ENCODE results near the gene ANKRD27. TPM values are rescaled to one million over a fixed set of nuclear protein-coding genes. Genes with fewer than 3 reads are reported as not detected.

ANKRD27 gene
- total RNA-seq, 4 donors from 2014 or later, result 24.1 to 46.0 (median 28.6) TPM

GRCh38 chr19:32671883-32672593 lies 2.9 kb downstream of the ANKRD27 start:
- no peak for DNase-seq (ENCODE audit: low spot score in 2 of 2)
- TF ChIP-seq POLR2A (IDR thresholded peaks at IDR 0.05) (no peak), CTCF (IDR thresholded peaks at IDR 0.05) (no peak)
- no peak overlapping the region for H3K4me3 ChIP-seq (ENCODE audit: low read depth, poor library complexity, severe bottlenecking)
- intact Hi-C loops (cut with DNase I; ENCODE audit: low total_unique reads), result no loop called here
- 66 to 80% methylated on average over 14 of the region's 14 CpGs for WGBS, 2 donors

- WGBS, 2 donors, result 86 to 93% methylated on average over 3 of the region's 3 CpGs
- TF ChIP-seq POLR2A (IDR thresholded peaks at IDR 0.05) (no peak), CTCF (IDR thresholded peaks at IDR 0.05) (no peak)
- intact Hi-C loops (cut with DNase I; ENCODE audit: low total_unique reads), result no loop called here
- no peak overlapping the region for H3K4me3 ChIP-seq (ENCODE audit: low read depth, poor library complexity, severe bottlenecking)
- DNase-seq (ENCODE audit: low spot score in 2 of 2), result no peak
These were observed 5.7 kb downstream of the ANKRD27 start for GRCh38 chr19:32669310-32669709.

- no peak for DNase-seq (ENCODE audit: low spot score in 2 of 2)
- 94 to 96% methylated on average over 6 of the region's 6 CpGs for WGBS, 2 donors
- no peak overlapping the region for H3K4me3 ChIP-seq (ENCODE audit: low read depth, poor library complexity, severe bottlenecking)
- no peak for TF ChIP-seq POLR2A (IDR thresholded peaks at IDR 0.05)
- no peak for TF ChIP-seq CTCF (IDR thresholded peaks at IDR 0.05)
- intact Hi-C loops (cut with DNase I; ENCODE audit: low total_unique reads), result no loop called here
These were observed 8.9 kb downstream of the ANKRD27 start for GRCh38 chr19:32666084-32666483.

GRCh38 chr19:32662186-32662585 lies 12.8 kb downstream of the ANKRD27 start:
- intact Hi-C loops (cut with DNase I; ENCODE audit: low total_unique reads), result no loop called here

GRCh38 chr19:32661318-32661717 lies 13.7 kb downstream of the ANKRD27 start:
- intact Hi-C loops (cut with DNase I; ENCODE audit: low total_unique reads), result no loop called here
- H3K4me3 ChIP-seq (ENCODE audit: low read depth, poor library complexity, severe bottlenecking), result no peak overlapping the region
- no peak for DNase-seq (ENCODE audit: low spot score in 2 of 2)
- WGBS, 2 donors, result 91 to 92% methylated on average over 7 of the region's 7 CpGs
- TF ChIP-seq CTCF (IDR thresholded peaks at IDR 0.05) (no peak), POLR2A (IDR thresholded peaks at IDR 0.05) (no peak)

More at GRCh38 chr19:32662186-32662585, 12.8 kb downstream of the ANKRD27 start:
- TF ChIP-seq CTCF (IDR thresholded peaks at IDR 0.05), result no peak
- TF ChIP-seq POLR2A (IDR thresholded peaks at IDR 0.05), result no peak
- DNase-seq (ENCODE audit: low spot score in 2 of 2), result no peak
- H3K4me3 ChIP-seq (ENCODE audit: low read depth, poor library complexity, severe bottlenecking), result no peak overlapping the region
- WGBS, 2 donors, result 49 to 76% methylated on average over 3 of the region's 3 CpGs

- DNase-seq (ENCODE audit: low spot score in 2 of 2), result no peak
- no peak for TF ChIP-seq POLR2A (IDR thresholded peaks at IDR 0.05)
- intact Hi-C loops (cut with DNase I; ENCODE audit: low total_unique reads), result no loop called here
- H3K4me3 ChIP-seq (ENCODE audit: low read depth, poor library complexity, severe bottlenecking), result no peak overlapping the region
- WGBS, 2 donors, result 84 to 91% methylated on average over 10 of the region's 10 CpGs
These were observed 16.5 kb downstream of the ANKRD27 start for GRCh38 chr19:32658527-32658926.

Data from lower leg skin (tissue), 4 donors.